ENCODE measurements around the gene SELPLG.

DNA sequence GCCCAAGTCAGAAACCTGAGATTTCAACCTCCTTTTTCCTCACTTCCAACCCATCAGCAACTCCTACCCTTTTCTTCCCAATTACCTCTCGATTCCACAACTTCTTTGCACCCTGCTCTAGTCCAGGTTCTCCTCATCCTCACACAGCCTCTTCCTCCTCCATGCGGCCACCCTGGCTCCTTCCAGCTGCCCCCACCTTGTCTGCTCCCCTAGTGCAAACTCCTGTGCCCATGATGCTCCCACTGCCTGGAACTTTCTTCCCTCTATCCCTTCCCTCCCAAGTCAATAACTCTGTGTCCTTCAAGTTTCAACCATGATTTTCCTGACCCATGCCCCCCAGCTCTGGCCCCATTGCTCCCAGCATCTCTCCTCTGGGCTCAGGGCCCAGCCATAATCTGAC is 17.3 kb downstream of the SELPLG start:
- TF ChIP-seq EZH2phosphoT487 (IDR thresholded peaks at IDR 0.05; ENCODE audit: insufficient read depth, low read depth), result no peak
- TF ChIP-seq EZH2 (IDR thresholded peaks at IDR 0.05; ENCODE audit: insufficient read depth, poor library complexity, severe bottlenecking), result no peak

Measured in GM23248 (cell line).